ENCODE data around the gene CD248. TPM values are rescaled to one million over a fixed set of nuclear protein-coding genes. Genes with fewer than 3 reads are reported as not detected.

Gene CD248
- total and polyA plus RNA-seq, 12 donors, result 5.3 to 44.4 (median 10.0) TPM

- no peak for DNase-seq
- WGBS, 2 donors, result 73 to 82% methylated on average over 14 of the region's 14 CpGs
- Histone ChIP-seq H3K4me1 (peaks cover 15 to 58% (median 41%) of the 10 kb centered on the region in 9 donors), H3K36me3 (no peaks in the 10 kb centered on the region), H3K9me3 (no peaks in the 10 kb centered on the region), H3K4me3 (peak overlapping the region in 9 of 10 donors; percentile 46 to 76 (median 60)), H3K27me3 (peaks cover 0 to 6% (median 0%) of the 10 kb centered on the region in 7 donors), H3K27ac (peak overlapping the region in 8 of 10 donors; percentile 77 to 92 (median 86))
- ATAC-seq, result no peak
- intact Hi-C loops (cut with DNase I), result loop anchor here in 1 of 10 donors (10.0 kb wide), 1 partner anchor 69 kb away; no protein-coding TSS in a partner anchor
- TF ChIP-seq CTCF (IDR thresholded peaks at IDR 0.05), result no peak
Measured at GRCh38 chr11:66315498-66315885, 1.4 kb downstream of the CD248 start.

DNA sequence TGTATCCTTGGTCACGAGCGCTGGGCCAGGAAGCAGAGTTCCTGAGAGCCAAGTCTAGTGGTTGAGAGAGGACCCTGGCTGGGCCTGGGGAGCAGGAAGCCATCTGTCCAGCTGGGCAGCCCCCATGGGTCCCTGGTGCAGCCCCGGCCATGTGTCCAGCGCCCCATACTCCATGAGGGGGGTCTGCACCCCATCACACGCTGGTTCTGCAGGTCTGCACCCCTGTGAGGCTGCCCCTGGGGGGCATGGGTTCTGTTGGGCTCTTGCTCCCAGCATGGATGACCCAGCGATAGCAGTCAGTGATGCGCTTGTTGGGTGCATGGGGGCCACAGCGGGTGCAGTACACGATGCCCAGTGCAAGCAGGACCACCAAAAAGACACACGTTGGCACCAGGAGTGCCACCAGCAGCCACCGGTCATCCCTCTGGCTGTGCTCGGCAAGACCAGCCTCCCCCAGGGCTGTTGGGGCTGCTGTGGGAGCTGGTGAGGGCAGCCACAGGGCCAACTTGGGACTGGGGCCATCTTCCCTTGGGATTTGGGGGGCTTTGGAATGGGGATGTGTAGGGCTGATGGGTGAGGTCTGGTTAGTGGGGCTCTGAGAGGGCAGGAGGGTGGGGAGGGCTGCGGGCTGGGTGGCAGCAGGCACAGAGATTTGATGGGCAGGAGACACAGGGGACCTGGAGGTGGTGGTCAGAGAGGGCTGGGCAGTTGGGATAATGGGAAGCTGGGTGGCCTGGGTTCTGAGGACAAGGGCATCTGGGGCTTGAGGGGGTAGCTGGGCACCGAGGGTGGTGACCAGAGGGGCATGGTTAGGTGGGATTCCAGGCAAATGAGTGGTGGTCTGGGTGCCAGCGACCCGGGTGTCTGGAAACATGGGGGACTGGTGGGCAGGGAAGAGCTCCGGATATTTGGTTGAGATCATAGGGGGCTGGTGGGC is 2.0 kb downstream of the CD248 start:
- Histone ChIP-seq H3K9me3 (no peaks in the 10 kb centered on the region), H3K27ac (peak overlapping the region in 8 of 10 donors; percentile 83 to 94 (median 88)), H3K4me3 (peak overlapping the region in 9 of 10 donors; percentile 46 to 76 (median 60)), H3K27me3 (peaks cover 0 to 6% (median 0%) of the 10 kb centered on the region in 7 donors), H3K4me1 (peaks cover 15 to 58% (median 41%) of the 10 kb centered on the region in 9 donors), H3K36me3 (no peaks in the 10 kb centered on the region)
- ATAC-seq, result no peak
- DNase-seq, result no peak
- WGBS, 2 donors, result 75 to 82% methylated on average over 17 of the region's 17 CpGs
- no peak for TF ChIP-seq CTCF (IDR thresholded peaks at IDR 0.05)
- intact Hi-C loops (cut with DNase I), result loop anchor here in 8 of 10 donors (5.0 to 10.0 kb wide), 3 partner anchors 32 to 72 kb away; partner anchors contain the start of genes B4GAT1 (in 2 of the 8) and BRMS1 (in 2 of the 8)

DNA sequence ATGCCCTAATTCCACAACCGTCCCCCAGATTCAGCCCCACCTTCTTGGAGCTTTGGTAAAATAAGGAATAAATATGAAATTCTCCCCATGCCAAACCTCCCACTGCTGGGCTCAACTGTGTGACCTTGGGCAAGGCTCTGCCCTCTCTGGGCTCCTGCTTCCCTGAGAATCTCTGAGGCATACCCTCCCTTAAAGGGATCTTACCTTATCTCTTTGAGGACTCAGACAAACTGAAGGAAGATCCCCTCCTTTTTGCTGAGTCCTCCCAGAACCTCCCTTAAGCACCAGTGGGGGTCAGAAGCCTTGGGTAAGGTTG is 2.7 kb downstream of the CD248 start:
- H3K27ac ChIP-seq, result peak overlapping the region in 9 of 10 donors; percentile 78 to 94 (median 85)
- intact Hi-C loops (cut with DNase I), result loop anchor here in 8 of 10 donors (5.0 to 10.0 kb wide), 3 partner anchors 33 to 73 kb away; partner anchors contain the start of genes B4GAT1 (in 2 of the 8) and BRMS1 (in 2 of the 8)
- WGBS, 2 donors, result 62 to 74% methylated on average over 1 of the region's 1 CpG
- H3K4me1 ChIP-seq, result peaks cover 15 to 58% (median 41%) of the 10 kb centered on the region in 9 donors
- H3K36me3 ChIP-seq, result no peaks in the 10 kb centered on the region
- H3K27me3 ChIP-seq, result peaks cover 0 to 6% (median 0%) of the 10 kb centered on the region in 7 donors
- DNase-seq (no peak), ATAC-seq (no peak)
- TF ChIP-seq CTCF (IDR thresholded peaks at IDR 0.05), result no peak
- H3K4me3 ChIP-seq, result peak overlapping the region in 9 of 10 donors; percentile 37 to 76 (median 60)
- no peaks in the 10 kb centered on the region for H3K9me3 ChIP-seq
